ENCODE data around the gene ABCD3.
"Not testable (repeated sequence)": the region's sequence is repeated elsewhere in the genome, so short reads cannot be mapped to it uniquely, and the experiment has no call there.

ABCD3 gene

DNA sequence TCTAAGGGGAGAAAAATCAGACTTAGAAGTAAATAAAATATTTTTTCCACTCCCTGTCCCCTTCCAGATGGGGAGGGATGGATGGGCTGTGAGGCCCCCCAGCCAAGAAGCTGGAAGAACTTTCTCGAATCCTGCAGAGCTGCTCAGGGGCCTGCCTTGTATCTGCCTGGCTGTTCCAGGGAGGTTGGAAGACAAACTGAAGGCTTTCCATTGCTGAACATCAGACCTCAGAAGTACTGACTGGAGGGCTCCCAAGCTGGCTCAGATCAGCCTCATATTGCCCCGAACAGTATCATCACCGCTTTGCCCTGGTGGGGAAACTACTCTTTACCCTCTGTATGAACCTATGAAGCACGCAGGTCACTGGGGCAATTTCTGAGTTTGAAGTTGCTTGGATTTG is 135.7 kb downstream of the ABCD3 start:
- no peak for DNase-seq

DNA sequence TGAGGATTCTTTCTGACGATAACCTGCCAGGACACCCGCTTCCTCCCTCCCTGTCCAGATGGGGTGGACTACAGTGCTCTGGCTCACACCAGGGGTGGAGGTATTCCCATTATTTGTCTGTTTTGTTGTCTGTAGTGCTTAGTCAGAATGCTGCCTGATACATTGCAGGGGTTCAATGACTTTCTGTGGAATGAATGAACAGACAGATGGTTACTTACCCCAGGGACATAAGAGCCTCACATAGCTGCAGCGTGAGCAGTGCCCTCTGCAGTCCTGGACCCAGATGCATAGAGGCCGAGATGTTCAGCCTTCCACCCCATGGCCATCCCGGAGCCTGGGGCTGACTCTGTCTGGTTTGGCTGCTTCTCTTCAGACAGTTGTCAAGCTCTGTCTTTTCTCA is 136.4 kb downstream of the ABCD3 start:
- no peak for DNase-seq

DNA sequence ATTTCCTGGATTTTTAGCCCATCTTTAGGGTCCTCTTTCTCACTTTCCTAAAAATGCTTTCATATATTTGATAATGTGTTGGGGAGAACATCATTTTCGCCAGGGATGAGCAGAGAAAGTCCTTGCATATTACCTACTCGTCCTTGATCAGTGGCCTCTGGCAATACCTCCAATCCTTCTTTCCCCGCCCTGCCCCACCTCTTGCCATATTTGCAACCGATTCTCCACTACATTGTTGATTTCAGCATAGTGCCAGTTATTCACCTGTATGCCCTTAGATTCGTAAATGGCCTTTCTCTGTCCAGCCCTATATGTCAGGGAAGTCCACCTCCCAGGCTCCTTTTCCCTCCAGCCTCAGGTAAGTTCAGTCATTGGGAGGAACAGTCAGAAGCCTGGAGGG is 136.9 kb downstream of the ABCD3 start:
- no peak for DNase-seq

DNA sequence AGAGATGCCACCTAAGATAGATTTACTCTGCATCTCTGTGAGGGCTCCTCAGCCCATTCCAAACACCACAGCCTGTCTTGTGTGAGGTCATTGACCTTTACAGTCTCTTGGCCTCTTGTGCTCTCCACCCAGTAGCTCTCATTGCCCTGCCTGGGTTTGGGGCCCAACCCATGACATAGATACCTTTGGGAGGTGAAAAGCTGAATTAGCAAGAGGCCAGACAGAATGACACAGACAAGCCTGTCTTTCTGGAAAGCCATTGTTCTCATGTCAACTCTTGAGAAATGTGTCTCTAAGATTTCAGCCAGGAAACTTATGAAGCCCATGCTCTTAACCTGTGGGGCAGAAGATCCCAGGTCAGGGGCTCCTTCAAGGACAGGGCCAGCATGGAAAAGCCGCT is 141.7 kb downstream of the ABCD3 start:
- DNase-seq: no peak

DNA sequence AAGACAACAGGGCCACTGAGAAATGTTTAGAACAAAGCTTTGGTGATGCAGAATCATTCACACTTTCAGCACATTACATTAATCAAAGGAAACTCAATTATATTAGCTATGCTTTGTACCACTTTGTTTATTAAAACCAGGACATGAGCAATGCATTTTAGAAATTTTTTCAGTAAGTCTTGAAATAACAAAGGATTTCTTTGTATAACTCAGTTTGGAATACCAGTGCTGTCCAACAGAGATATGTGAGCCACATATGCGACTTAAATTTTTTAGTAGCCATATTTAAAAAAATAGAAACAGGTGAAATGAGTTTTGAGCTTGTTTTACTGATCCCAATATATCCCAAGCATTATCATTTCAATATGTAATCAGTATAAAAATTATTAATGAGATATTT is 142.1 kb downstream of the ABCD3 start:
- no peak for DNase-seq

DNA sequence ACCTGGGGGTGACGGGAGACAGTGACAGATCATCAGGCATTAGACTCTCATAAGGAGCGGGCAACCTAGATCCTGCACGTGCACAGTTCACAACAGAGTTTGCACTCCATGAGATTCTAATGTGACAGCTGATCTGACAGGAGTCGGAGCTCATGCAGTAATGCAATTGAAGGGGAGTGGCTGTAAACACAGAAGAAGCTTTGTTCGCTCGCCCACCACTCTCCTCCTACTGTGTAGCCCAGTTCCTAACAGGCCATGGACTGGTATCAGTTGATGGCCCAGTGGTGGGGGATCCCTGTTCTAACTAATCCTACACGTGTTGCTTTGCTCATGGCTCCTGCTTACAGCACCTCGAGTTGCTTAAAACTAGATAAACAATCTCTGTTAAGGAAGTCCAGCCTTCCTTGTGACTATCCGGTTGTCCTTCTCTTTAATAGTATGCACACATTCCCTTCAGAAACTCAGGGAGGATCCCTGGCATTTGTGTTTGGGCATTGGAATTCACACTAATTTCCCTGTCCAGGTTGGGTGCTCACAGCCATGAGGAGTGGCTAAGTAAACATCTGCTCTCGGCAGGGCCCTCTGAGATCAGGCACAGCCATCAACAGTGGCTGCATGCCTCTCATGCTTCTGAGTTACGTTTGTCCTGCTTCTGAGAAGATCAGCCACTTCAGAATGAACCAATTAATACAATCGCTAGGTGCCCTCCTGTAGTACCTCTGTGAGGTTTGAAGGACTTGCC is 144.5 kb downstream of the ABCD3 start:
- no peak for DNase-seq

DNA sequence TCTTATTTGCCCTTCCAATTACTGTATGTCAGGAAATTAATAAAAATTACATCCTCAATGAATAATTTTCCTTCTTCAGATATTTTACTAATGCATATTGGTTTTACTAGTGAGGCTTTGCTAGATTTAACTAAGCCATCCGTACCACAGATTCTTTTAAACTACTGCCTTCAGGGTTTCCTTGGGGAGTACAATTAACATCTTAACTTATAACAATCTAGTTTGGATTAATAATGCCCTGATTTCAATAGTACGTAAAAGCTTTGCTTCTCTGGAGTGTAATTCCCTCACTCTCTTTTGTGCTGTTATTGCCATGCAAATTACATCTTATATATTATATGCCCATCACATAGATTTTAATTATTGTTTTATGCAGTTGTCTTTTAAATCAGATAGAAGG is 147.7 kb downstream of the ABCD3 start:
- no peak for DNase-seq

DNA sequence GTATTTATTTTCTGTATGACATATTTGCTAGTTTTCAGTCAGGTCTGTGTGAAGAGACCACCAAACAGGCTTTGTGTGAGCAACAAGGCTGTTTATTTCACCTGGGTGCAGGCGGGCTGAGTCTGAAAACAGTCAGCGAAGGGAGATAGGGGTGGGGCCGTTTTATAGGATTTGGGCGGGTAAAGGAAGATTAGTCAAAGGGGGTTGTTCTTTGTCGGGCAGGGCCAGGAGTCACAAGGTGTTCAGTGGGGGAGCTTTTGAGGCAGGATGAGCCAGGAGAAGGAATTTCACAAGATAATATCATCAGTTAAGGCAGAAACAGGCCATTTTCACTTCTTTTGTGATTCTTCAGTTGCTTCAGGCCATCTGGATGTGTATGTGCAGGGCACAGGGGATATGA is 148.2 kb downstream of the ABCD3 start:
- not testable (repeated sequence) for DNase-seq

DNA sequence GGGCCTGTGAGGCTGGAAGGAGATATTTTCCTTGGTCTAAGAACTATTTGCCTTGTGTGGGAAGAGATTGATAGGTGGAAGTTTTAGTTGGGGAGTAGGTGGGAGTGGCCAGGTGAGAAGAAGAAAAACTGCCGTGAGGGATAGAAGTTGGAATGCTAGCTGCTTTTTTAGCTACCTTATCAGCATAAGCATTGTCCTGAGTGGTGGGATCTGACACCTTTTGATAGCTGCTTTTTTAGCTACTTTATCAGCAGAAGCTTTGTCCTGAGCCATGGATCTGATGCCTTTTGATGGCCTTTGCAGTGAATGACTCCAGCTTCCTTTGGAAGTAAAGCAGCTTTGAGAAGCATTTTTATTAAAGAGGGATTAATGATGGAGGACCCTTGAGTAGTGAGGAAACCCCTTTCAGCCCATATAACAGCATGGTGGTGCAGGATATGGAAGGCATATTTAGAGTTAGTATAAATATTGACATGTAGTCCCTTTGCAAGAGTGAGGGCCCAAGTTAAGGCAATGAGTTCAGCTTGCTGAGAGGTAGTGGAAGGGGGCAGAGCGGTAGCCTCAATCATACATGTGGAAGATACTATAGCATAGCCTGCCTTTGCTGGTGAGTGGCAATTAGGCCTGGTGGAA is 149.9 kb downstream of the ABCD3 start:
- not testable (repeated sequence) for DNase-seq
